GM12878 (cell line): ENCODE data around the gene PLA2G12B. TPM values are rescaled to one million over a fixed set of nuclear protein-coding genes. Genes with fewer than 3 reads are reported as not detected.
"Not testable (repeated sequence)": the region's sequence is repeated elsewhere in the genome, so short reads cannot be mapped to it uniquely, and the experiment has no call there.

Experiments
- ATAC-seq: fragments of 200-7000 bp; cut with Tn5 transposase; 3 replicates; pipeline ENCODE4 v1.9.1; 2020; ENCODE audit warnings: mild to moderate bottlenecking, moderate library complexity
- BruUV-seq: library from RNA; stranded (reverse); fragments of 400-500 nt; replicated peaks from 2 replicates; lab custom pipeline; 2021; lab: Mats Ljungman, UMichigan
- CTCF ChIA-PET: fragments of 300-600 bp; sonication (Branson Sonifier 250); formaldehyde crosslinking; extraction: SDS; loops from one replicate; lab custom pipeline; 2021; ENCODE audit warnings: inconsistent platforms; lab: Yijun Ruan, JAX
- POLR2A ChIA-PET: fragments of 350-600 bp; formaldehyde crosslinking; extraction: SDS; loops from one replicate; lab custom pipeline; 2021; ENCODE audit warnings: inconsistent platforms; lab: Charles Lee
- RAD21 ChIA-PET: fragments of 300-600 bp; sonication (Branson Sonifier 250); formaldehyde crosslinking; loops from one replicate; lab custom pipeline; 2023; ENCODE audit warnings: antibody characterized with exemption; ENCODE audit not compliant: unreplicated experiment; lab: Charles Lee
- SMC1A ChIA-PET: fragments of 300-600 bp; sonication (Branson Sonifier 250); formaldehyde crosslinking; loops from one replicate; lab custom pipeline; 2023; ENCODE audit not compliant: unreplicated experiment, uncharacterized antibody; lab: Charles Lee
- DNase-seq: peaks from one replicate; pipeline ENCODE4 v3.0.0-alpha.2; 2011; ENCODE audit warnings: low read depth, low spot score
- FAIRE-seq: peaks from 3 replicates; lab custom pipeline; 2011; peaks lifted over from hg19 to GRCh38; lab: Jason Lieb, UNC
- H2AFZ ChIP-seq: 2 replicates; pipeline ENCODE4 v1.6.0; 2011; ENCODE audit warnings: low read depth, low read length, control low read depth; ENCODE audit not compliant: control insufficient read depth
- H3K27ac ChIP-seq: 2 replicates; pipeline ENCODE4 v1.5.1; 2011; ENCODE audit warnings: control low read depth; ENCODE audit not compliant: control insufficient read depth, insufficient read depth
- H3K27me3 ChIP-seq, 2 experiments: replicated peaks in 1 of 2; 2 replicates each; pipeline versions ENCODE4 v1.6.0 to v1.6.1; 2011; ENCODE audit warnings: low read length in 1 of 2; ENCODE audit not compliant: control insufficient read depth in 2 of 2, insufficient read depth in 2 of 2
- H3K36me3 ChIP-seq, 2 experiments: 2 replicates each; pipeline ENCODE4 v1.5.1; 2011; ENCODE audit warnings: low read length in 1 of 2; ENCODE audit not compliant: control insufficient read depth in 2 of 2, insufficient read depth in 2 of 2
- H3K4me1 ChIP-seq: 2 replicates; pipeline ENCODE4 v1.6.1; 2011; ENCODE audit warnings: mild to moderate bottlenecking, low read length, moderate library complexity, mixed read lengths; ENCODE audit not compliant: control insufficient read depth, insufficient read depth
- H3K4me2 ChIP-seq: 2 replicates; pipeline ENCODE4 v1.6.0; 2011; ENCODE audit warnings: control low read depth; ENCODE audit not compliant: control insufficient read depth, insufficient read depth
- H3K4me3 ChIP-seq: fragments of 200-600 bp; sonication (generic); 2 replicates; pipeline ENCODE4 v1.5.1; 2016
- H3K79me2 ChIP-seq: 2 replicates; pipeline ENCODE4 v1.6.0; 2011; ENCODE audit warnings: low read length; ENCODE audit not compliant: control insufficient read depth, insufficient read depth
- H3K9ac ChIP-seq: 2 replicates; pipeline ENCODE4 v1.8.0; 2011; ENCODE audit warnings: low read length, control low read depth, mixed read lengths; ENCODE audit not compliant: control insufficient read depth, insufficient read depth
- H3K9me3 ChIP-seq: replicated peaks from 3 replicates; pipeline ENCODE4 v1.5.1; 2011; ENCODE audit warnings: mild to moderate bottlenecking, low read length; ENCODE audit not compliant: control insufficient read depth, insufficient read depth
- H4K20me1 ChIP-seq: 2 replicates; pipeline ENCODE4 v1.6.0; 2011; ENCODE audit not compliant: control insufficient read depth, insufficient read depth
- CREB1 ChIP-seq: IDR thresholded peaks from 2 replicates; pipeline ENCODE4 v1.6.1; 2012; ENCODE audit warnings: low read depth, mild to moderate bottlenecking, inconsistent platforms
- PKNOX1 ChIP-seq: fragments of 450-650 bp; IDR thresholded peaks from 2 replicates; pipeline ENCODE4 v1.6.1; 2016; ENCODE audit warnings: mild to moderate bottlenecking
- WGBS: methylation state at CpG from one replicate; pipeline ENCODE4 v1.1.6; 2016; ENCODE audit warnings: low lambda C conversion rate; ENCODE audit not compliant: insufficient replicate concordance, insufficient coverage; ENCODE audit errors: missing lambda C conversion rate; 5-methylcytosine and 5-hydroxymethylcytosine counted together
- in situ Hi-C: fragments of 300-500 bp; cut with MboI; formaldehyde crosslinking; loops from 9 replicates; pipeline ENCODE4 v1.14.3; 2018; ENCODE audit warnings: mixed read lengths
- intact Hi-C: fragments of 100-400 bp; cut with micrococcal nuclease; formaldehyde crosslinking; loops from one replicate; pipeline ENCODE4 v1.14.2; 2022; ENCODE audit not compliant: unreplicated experiment
- polyA plus RNA-seq, 11 experiments: library from polyadenylated mRNA; depleted of rRNA in 4 of 11; unstranded in 6 of 11; stranded (reverse) in 5 of 11; fragments of >200 nt; fragmentation: Nextera tagmentation in 4 of 11; fragmentation: Illumina TruSeq in 1 of 11; extraction: Ambion mirVana in 4 of 11; extraction: Trizol in 1 of 11; gene quantifications; 1 replicate in 1 of 11; 2 replicates in 10 of 11; pipeline versions ENCODE4 v1.2.1 to v1.2.3, GENCODE V29; 2011 to 2016; ENCODE audit warnings: inconsistent platforms in 2 of 11, missing spikeins in 2 of 11, low read depth in 1 of 11
- total RNA-seq, 4 experiments: library from RNA; depleted of rRNA in 3 of 4; stranded (reverse); fragments of >200 nt in 3 of 4; fragmentation: Illumina TruSeq in 1 of 4; extraction: Trizol in 1 of 4; gene quantifications; 2 replicates each; pipeline versions ENCODE4 v1.2.1 to v1.2.3, GENCODE V29; 2013 to 2021

PLA2G12B gene
- total and polyA plus RNA-seq, 10 of the 15 experiments (the other 5 are each of a cell fraction or from before 2014, with no cell fraction given) = not detected

GRCh38 chr10:72997099-72997498 is 42.5 kb upstream of the PLA2G12B start (continued):
- TF ChIP-seq CREB1 (no peak), PKNOX1 (no peak)

- BruUV-seq, H3K36me3 ChIP-seq, in situ Hi-C loops, RAD21 ChIA-PET, H3K4me2 ChIP-seq, POLR2A ChIA-PET, ATAC-seq, DNase-seq, H2AFZ ChIP-seq, H3K79me2 ChIP-seq, H3K9me3 ChIP-seq, H3K4me3 ChIP-seq, intact Hi-C loops, H3K27me3 ChIP-seq, H3K27ac ChIP-seq, H4K20me1 ChIP-seq, SMC1A ChIA-PET, H3K4me1 ChIP-seq, H3K9ac ChIP-seq, FAIRE-seq, CTCF ChIA-PET: not testable (repeated sequence)
Observed at GRCh38 chr10:72995459-72995858, 40.9 kb upstream of the PLA2G12B start.

- H3K9me3 ChIP-seq, RAD21 ChIA-PET, H3K4me1 ChIP-seq, H3K79me2 ChIP-seq, H3K4me2 ChIP-seq, intact Hi-C loops, H3K27me3 ChIP-seq, H3K9ac ChIP-seq, H3K36me3 ChIP-seq, ATAC-seq, H3K27ac ChIP-seq, DNase-seq, CTCF ChIA-PET, H2AFZ ChIP-seq, POLR2A ChIA-PET, H4K20me1 ChIP-seq, H3K4me3 ChIP-seq, FAIRE-seq, BruUV-seq, in situ Hi-C loops: not testable (repeated sequence)
- SMC1A ChIA-PET = interaction anchor here (0.9 to 1.4 kb wide), 2 partner anchors 8 to 35 kb away, joined by 3 to 4 read pairs; partner anchors contain the start of gene PLA2G12B
- WGBS = 97% methylated on average over 7 of the region's 7 CpGs
Observed at GRCh38 chr10:72989771-72990170, 35.2 kb upstream of the PLA2G12B start.

GRCh38 chr10:72984618-72985017 is 30.0 kb upstream of the PLA2G12B start:
- in situ Hi-C loops, DNase-seq, H2AFZ ChIP-seq, POLR2A ChIA-PET, RAD21 ChIA-PET, H3K27me3 ChIP-seq, FAIRE-seq, ATAC-seq, H3K36me3 ChIP-seq, intact Hi-C loops, H3K27ac ChIP-seq, H3K4me1 ChIP-seq, H3K79me2 ChIP-seq, H3K9me3 ChIP-seq, H3K9ac ChIP-seq, BruUV-seq, H4K20me1 ChIP-seq, H3K4me3 ChIP-seq, H3K4me2 ChIP-seq: not testable (repeated sequence)
- ChIA-PET CTCF (interaction anchor here (0.6 kb wide), 1 partner anchor 242 kb away, joined by 3 read pairs; no protein-coding TSS in a partner anchor), SMC1A (interaction anchor here (1.5 to 1.6 kb wide), 2 partner anchors 13 to 124 kb away, joined by 3 to 5 read pairs; no protein-coding TSS in a partner anchor)
- whole genome bisulfite sequencing = 100% methylated on average over 4 of the region's 4 CpGs
